Activated CD4-positive, alpha-beta memory T cell treated with anti-CD3 and anti-CD28 coated beads for 36 hours (primary cell): ENCODE results near the gene C18orf32. TPM values are rescaled to one million over a fixed set of nuclear protein-coding genes. Genes with fewer than 3 reads are reported as not detected.

Experiments
- CTCF ChIA-PET: fragments of 350-600 bp; sonication (Branson Sonifier 250); formaldehyde crosslinking; loops from one replicate; lab custom pipeline; 2021; ENCODE audit warnings: antibody characterized with exemption, inconsistent platforms; lab: Charles Lee
- POLR2A ChIA-PET: fragments of 350-600 bp; sonication (Branson Sonifier 250); formaldehyde crosslinking; loops from one replicate; lab custom pipeline; 2021; ENCODE audit warnings: antibody characterized with exemption; lab: Charles Lee
- DNase-seq: peaks from one replicate; pipeline ENCODE4 v3.0.0-alpha.2; 2020
- H3K27ac Mint-ChIP-seq: one replicate; pipeline ENCODE4 v1.8.0; 2021; ENCODE audit warnings: mixed read lengths
- H3K27me3 Mint-ChIP-seq: one replicate; pipeline ENCODE4 v1.8.0; 2021; ENCODE audit warnings: mixed read lengths
- H3K36me3 Mint-ChIP-seq: one replicate; pipeline ENCODE4 v1.8.0; 2021; ENCODE audit warnings: mixed read lengths
- H3K4me1 Mint-ChIP-seq: one replicate; pipeline ENCODE4 v1.8.0; 2021; ENCODE audit warnings: low read depth, mixed read lengths
- H3K4me3 Mint-ChIP-seq: one replicate; pipeline ENCODE4 v1.8.0; 2021; ENCODE audit warnings: mild to moderate bottlenecking, mixed read lengths
- H3K9me3 Mint-ChIP-seq: one replicate; pipeline ENCODE4 v1.8.0; 2021; ENCODE audit warnings: mixed read lengths
- intact Hi-C: fragments of 100-400 bp; cut with micrococcal nuclease; formaldehyde crosslinking; loops from one replicate; pipeline ENCODE4 v1.15.1; 2023
- total RNA-seq, 2 experiments: library from RNA; stranded (reverse); gene quantifications; one replicate each; pipeline ENCODE4 v1.2.3, GENCODE V29; 2021

Gene C18orf32
- total RNA-seq, 2 experiments from 2014 or later, result 26.5 to 27.5 TPM

DNA sequence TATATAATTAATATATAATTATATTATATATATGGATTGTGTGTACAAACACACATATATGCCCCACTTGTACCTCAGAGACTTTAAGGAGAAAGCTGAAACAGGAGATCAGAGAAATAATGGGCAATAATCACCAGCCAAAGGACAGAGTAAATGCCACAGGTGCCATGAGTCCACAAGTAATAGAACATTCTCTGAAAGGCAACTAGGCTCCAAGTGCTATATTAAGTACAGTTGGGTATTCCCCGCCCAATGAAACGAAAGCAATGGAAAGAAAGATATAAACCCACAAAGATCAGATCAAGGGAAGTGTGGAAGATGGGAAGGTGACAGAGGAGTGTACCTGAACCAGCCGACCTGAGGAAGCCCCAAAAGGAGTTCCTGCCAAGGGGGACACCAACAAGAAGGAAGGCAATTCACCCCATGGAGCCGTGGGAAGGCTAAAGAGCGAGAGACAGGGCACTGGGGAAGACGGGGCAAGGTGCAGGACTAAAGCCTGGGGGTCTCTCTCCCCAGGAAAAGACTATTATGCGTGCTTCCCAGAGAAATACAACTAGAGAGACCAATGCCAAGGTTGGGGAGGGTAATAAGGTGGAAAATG, 45.6 kb downstream of the C18orf32 start:
- H3K36me3 Mint-ChIP-seq, result no peaks in the 10 kb centered on the region
- CTCF ChIA-PET, result interaction anchor here (0.6 kb wide), 1 partner anchor 1559 kb away, joined by 3 read pairs; no protein-coding TSS in a partner anchor
- POLR2A ChIA-PET, result no interaction called here
- H3K27ac Mint-ChIP-seq, result no peak overlapping the region
- H3K4me1 Mint-ChIP-seq, result peaks cover 35% of the 10 kb centered on the region
- H3K4me3 Mint-ChIP-seq, result no peak overlapping the region
- no peak for DNase-seq
- no peaks in the 10 kb centered on the region for H3K27me3 Mint-ChIP-seq
- H3K9me3 Mint-ChIP-seq, result no peaks in the 10 kb centered on the region
- intact Hi-C loops, result loop anchor here (10.0 kb wide), 1 partner anchor 267 kb away; no protein-coding TSS in a partner anchor

- no peak for DNase-seq
- Mint-ChIP-seq H3K27ac (no peak overlapping the region), H3K4me3 (no peak overlapping the region), H3K36me3 (no peaks in the 10 kb centered on the region), H3K4me1 (peaks cover 23% of the 10 kb centered on the region), H3K27me3 (no peaks in the 10 kb centered on the region), H3K9me3 (no peaks in the 10 kb centered on the region)
- CTCF ChIA-PET, result interaction anchor here (1.0 kb wide), 1 partner anchor 11 kb away, joined by 3 read pairs; no protein-coding TSS in a partner anchor
- POLR2A ChIA-PET, result no interaction called here
- intact Hi-C loops, result no loop called here
Observed at GRCh38 chr18:49435170-49435569, 51.9 kb downstream of the C18orf32 start.

GRCh38 chr18:49432602-49433001, 54.4 kb downstream of the C18orf32 start:
- Mint-ChIP-seq H3K27ac (no peak overlapping the region), H3K4me1 (peaks cover 13% of the 10 kb centered on the region), H3K9me3 (no peaks in the 10 kb centered on the region), H3K4me3 (no peak overlapping the region), H3K27me3 (no peaks in the 10 kb centered on the region), H3K36me3 (peaks cover 13% of the 10 kb centered on the region)
- no peak for DNase-seq
- POLR2A ChIA-PET, result no interaction called here
- intact Hi-C loops, result no loop called here
- CTCF ChIA-PET, result interaction anchor here (1.0 kb wide), 1 partner anchor 14 kb away, joined by 4 read pairs; no protein-coding TSS in a partner anchor

GRCh38 chr18:49431165-49431962, 55.7 kb downstream of the C18orf32 start:
- Mint-ChIP-seq H3K36me3 (peaks cover 20% of the 10 kb centered on the region), H3K9me3 (no peaks in the 10 kb centered on the region), H3K27me3 (no peaks in the 10 kb centered on the region), H3K4me1 (peaks cover 5% of the 10 kb centered on the region), H3K27ac (no peak overlapping the region), H3K4me3 (no peak overlapping the region)
- POLR2A ChIA-PET, result no interaction called here
- intact Hi-C loops, result no loop called here
- DNase-seq, result no peak
- CTCF ChIA-PET, result no interaction called here

Other genes with a start within 250 kb of the C18orf32 start
- gene DYM, start 26.6 kb downstream of the C18orf32 start, total RNA-seq, result 10 to 100 TPM; 55.3 to 55.4 TPM
- 1,000 to 10,000 TPM; 2,582 TPM for gene RPL17, start 5.2 kb upstream of the C18orf32 start, total RNA-seq
- gene LIPG, start 74.8 kb upstream of the C18orf32 start, total RNA-seq, result under 1 TPM; 0.17 to 0.50 TPM